Spleen (tissue), 11 donors: ENCODE data around the gene NR2C2. TPM values are rescaled to one million over a fixed set of nuclear protein-coding genes. Genes with fewer than 3 reads are reported as not detected.

Experiments
- DNase-seq: peaks from one replicate; pipeline ENCODE4 v3.0.0-alpha.2; 2020
- H3K27ac ChIP-seq, 8 donors: fragments of 200-600 bp; sonication (generic) in 7 of 8; 1 replicate in 4 of 8; 2 replicates in 4 of 8; pipeline versions ENCODE4 v1.5.0 to v1.8.0; 2016 to 2021; ENCODE audit warnings: inconsistent platforms in 4 of 8, mild to moderate bottlenecking in 4 of 8, moderate library complexity in 1 of 8
- H3K27me3 ChIP-seq, 7 donors: fragments of 200-600 bp; sonication (generic) in 6 of 7; replicated peaks in 1 of 7; 1 replicate in 4 of 7; 2 replicates in 3 of 7; pipeline versions ENCODE4 v1.5.0 to v1.8.0; 2016 to 2021; ENCODE audit warnings: inconsistent platforms in 3 of 7, mild to moderate bottlenecking in 1 of 7
- H3K36me3 ChIP-seq, 6 donors: fragments of 200-600 bp; sonication (generic) in 5 of 6; 1 replicate in 4 of 6; 2 replicates in 2 of 6; pipeline versions ENCODE4 v1.5.0 to v1.8.0; 2016 to 2021; ENCODE audit warnings: inconsistent platforms in 2 of 6
- H3K4me1 ChIP-seq, 6 donors: fragments of 200-600 bp; sonication (generic) in 5 of 6; 1 replicate in 3 of 6; 2 replicates in 3 of 6; pipeline versions ENCODE4 v1.5.0 to v1.8.0; 2016 to 2021; ENCODE audit warnings: inconsistent platforms in 3 of 6
- H3K4me3 ChIP-seq, 8 donors: fragments of 200-600 bp; sonication (generic) in 7 of 8; 1 replicate in 4 of 8; 2 replicates in 4 of 8; pipeline versions ENCODE4 v1.5.0 to v1.8.0; 2016 to 2021; ENCODE audit warnings: inconsistent platforms in 4 of 8, mild to moderate bottlenecking in 4 of 8, moderate library complexity in 2 of 8
- H3K9me3 ChIP-seq, 8 donors: fragments of 200-600 bp; sonication (generic) in 7 of 8; 1 replicate in 4 of 8; 2 replicates in 4 of 8; pipeline versions ENCODE4 v1.5.0 to v1.8.0; 2016 to 2021; ENCODE audit warnings: inconsistent platforms in 4 of 8
- CTCF ChIP-seq, 11 experiments: fragments of 200-600 bp in 7 of 11; fragments of 450-650 bp in 4 of 11; sonication (generic) in 4 of 11; IDR thresholded peaks in 8 of 11; conservative IDR thresholded peaks in 3 of 11; 1 replicate in 7 of 11; 2 replicates in 4 of 11; pipeline versions ENCODE4 v1.4.0 to v1.8.0; 2016 to 2021; ENCODE audit warnings: antibody characterized with exemption in 11 of 11, inconsistent platforms in 4 of 11, mild to moderate bottlenecking in 1 of 11
- POLR2A ChIP-seq, 3 donors: fragments of 450-650 bp; IDR thresholded peaks; one replicate each; pipeline ENCODE4 v1.5.1; 2017; ENCODE audit warnings: antibody characterized with exemption in 3 of 3, mild to moderate bottlenecking in 1 of 3
- POLR2AphosphoS5 ChIP-seq, 3 donors: sonication (generic); formaldehyde crosslinking; IDR thresholded peaks; one replicate each; pipeline ENCODE4 v1.5.1; 2017; ENCODE audit warnings: antibody characterized with exemption in 3 of 3
- WGBS, 5 donors: extraction: QIAGEN DNeasy Blood & Tissue Kit in 3 of 5; methylation state at CpG; one replicate each; pipeline versions ENCODE4 v1.1.5 to v1.1.7; 2013 to 2018; 5-methylcytosine and 5-hydroxymethylcytosine counted together
- intact Hi-C: fragments of 100-400 bp; cut with DNase I; formaldehyde crosslinking; loops from one replicate; pipeline ENCODE4 v1.15.0; 2023; ENCODE audit warnings: low total_unique reads
- polyA plus RNA-seq, 3 donors: library from polyadenylated mRNA; stranded (reverse); fragments of 200-250 nt; gene quantifications; one replicate each; pipeline ENCODE4 v1.2.1, GENCODE V29; 2013
- total RNA-seq, 7 donors: library from RNA; depleted of rRNA in 3 of 7; stranded (reverse); fragments of >200 nt in 3 of 7; fragmentation: NEBNext Ultra II Directional in 4 of 7; extraction: Animal tissue kit (Norgen Biotek cat#: 25700) in 4 of 7; gene quantifications; one replicate each; pipeline versions ENCODE4 v1.1.0 to v1.2.1, GENCODE V29; 2016 to 2021
- donor health status: healthy with polysubstance abuse.
- donor health status: DM: no; HTN: no; CAD: no; lungs with moderate emphysema.
- donor health status: DM: no; HTN: no; CAD: no.
- donor health status: Bipolar disorder and iron deficiency.
- donor health status: healthy.
- donor health status: DM: no; HTN: no; CAD: no.
- donor health status: DM: yes; HTN: yes; CAD: no.

NR2C2 gene
- total and polyA plus RNA-seq, 10 donors, result 7.2 to 75.5 (median 60.2) TPM

GRCh38 chr3:15096046-15096445 lies 148.7 kb downstream of the NR2C2 start:
- WGBS, 5 donors, result 57 to 81% (median 60%) methylated on average over 3 of the region's 3 CpGs
- DNase-seq, result no peak
- no peak for TF ChIP-seq CTCF (IDR thresholded peaks at IDR 0.05 in 8 of 11, conservative IDR thresholded peaks at IDR 0.05 in 3 of 11)
- TF ChIP-seq POLR2A (IDR thresholded peaks at IDR 0.05), result no peak
- TF ChIP-seq POLR2AphosphoS5 (IDR thresholded peaks at IDR 0.05), result no peak
- peaks cover 2 to 58% (median 44%) of the 10 kb centered on the region in 6 donors for H3K36me3 ChIP-seq
- H3K9me3 ChIP-seq, result no peaks in the 10 kb centered on the region
- H3K27me3 ChIP-seq, result no peaks in the 10 kb centered on the region
- peaks cover 14 to 50% (median 27%) of the 10 kb centered on the region in 6 donors for H3K4me1 ChIP-seq
- peak overlapping the region in 1 of 8 donors; percentile 13 for H3K27ac ChIP-seq
- intact Hi-C loops, result no loop called here
- H3K4me3 ChIP-seq, result no peak overlapping the region

DNA sequence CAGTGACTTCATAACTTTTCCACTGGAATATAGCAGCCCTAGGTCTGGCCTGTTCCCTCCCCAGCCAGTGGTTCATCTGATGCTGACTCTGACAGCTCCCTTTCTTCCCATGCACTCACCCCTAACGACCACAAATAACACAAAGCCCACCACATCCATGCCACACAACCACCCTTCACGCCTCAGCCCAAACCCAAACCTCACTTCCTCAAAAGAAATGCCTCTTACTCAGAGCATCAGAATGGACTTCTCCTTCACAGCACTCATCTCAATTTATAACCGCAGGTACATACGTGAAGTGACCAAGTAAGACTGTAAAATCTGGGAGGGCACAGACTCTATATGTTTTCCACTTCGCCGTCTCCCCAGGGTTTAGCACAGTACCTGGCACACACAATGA lies 150.5 kb downstream of the NR2C2 start:
- no peak for DNase-seq
- Histone ChIP-seq H3K36me3 (peaks cover 2 to 40% (median 33%) of the 10 kb centered on the region in 6 donors), H3K4me3 (peak overlapping the region; percentile 62 to 88 (median 77)), H3K27me3 (no peaks in the 10 kb centered on the region), H3K9me3 (no peaks in the 10 kb centered on the region), H3K27ac (peak overlapping the region in 6 of 8 donors; percentile 46 to 94 (median 91)), H3K4me1 (peaks cover 14 to 68% (median 41%) of the 10 kb centered on the region in 6 donors)
- intact Hi-C loops, result no loop called here
- 18 to 33% (median 22%) methylated on average over 6 of the region's 6 CpGs for WGBS, 5 donors
- no peak for TF ChIP-seq CTCF (IDR thresholded peaks at IDR 0.05 in 8 of 11, conservative IDR thresholded peaks at IDR 0.05 in 3 of 11)
- no peak for TF ChIP-seq POLR2AphosphoS5 (IDR thresholded peaks at IDR 0.05)
- TF ChIP-seq POLR2A (IDR thresholded peaks at IDR 0.05), result no peak

Other genes starting within 250 kb of the NR2C2 start
- gene FGD5, start 128.6 kb upstream of the NR2C2 start, total RNA-seq, result 100 to 1,000 TPM in 2 of 7 donors, 10 to 100 TPM in 5; 62.5 to 145 (median 68.7) TPM
- 10 to 100 TPM in 1 of 3 donors, 1 to 10 TPM in 2; 6.0 to 18.3 (median 6.7) TPM for gene FGD5, start 128.6 kb upstream of the NR2C2 start, polyA plus RNA-seq
- 10 to 100 TPM; 23.8 to 68.8 (median 48.8) TPM for gene MRPS25, start 117.7 kb downstream of the NR2C2 start, total RNA-seq
- 10 to 100 TPM; 42.0 to 85.1 (median 64.8) TPM for gene MRPS25, start 117.7 kb downstream of the NR2C2 start, polyA plus RNA-seq
- gene RBSN, start 151.6 kb downstream of the NR2C2 start, total RNA-seq, result 10 to 100 TPM; 21.4 to 34.5 (median 31.6) TPM
- gene RBSN, start 151.6 kb downstream of the NR2C2 start, polyA plus RNA-seq, result 10 to 100 TPM in 1 of 3 donors, 1 to 10 TPM in 2; 4.2 to 10.1 (median 7.3) TPM